BE2C (cell line): ENCODE results near the gene TTC39C.
A peak's percentile ranks its signal among the peaks of the same experiment; 100 is the strongest.

Source experiments
- DNase-seq: peaks from one replicate; pipeline ENCODE4 v3.0.0-alpha.2; 2020
- H3K27me3 ChIP-seq: fragments of 250-450 bp; sonication (Bioruptor Pico); 2 replicates; pipeline ENCODE4 v1.5.1; 2020; ENCODE audit warnings: mild to moderate bottlenecking
- H3K36me3 ChIP-seq: fragments of 250-450 bp; sonication (Bioruptor Pico); 2 replicates; pipeline ENCODE4 v1.5.1; 2020; ENCODE audit warnings: mild to moderate bottlenecking
- H3K4me1 ChIP-seq: fragments of 250-450 bp; sonication (Bioruptor Pico); 2 replicates; pipeline ENCODE4 v1.5.1; 2020
- H3K4me3 ChIP-seq: 2 replicates; pipeline ENCODE4 v1.5.1; 2011; ENCODE audit warnings: low read depth, low read length
- H3K9me3 ChIP-seq: fragments of 250-450 bp; sonication (Bioruptor Pico); 2 replicates; pipeline ENCODE4 v1.5.1; 2020
- TF ChIP-seq, protein P1 (sequence below): IDR thresholded peaks from 2 replicates; pipeline ENCODE4 v1.5.1; 2012; ENCODE audit warnings: mild to moderate bottlenecking, low read depth, low read length

The TTC39C gene

DNA sequence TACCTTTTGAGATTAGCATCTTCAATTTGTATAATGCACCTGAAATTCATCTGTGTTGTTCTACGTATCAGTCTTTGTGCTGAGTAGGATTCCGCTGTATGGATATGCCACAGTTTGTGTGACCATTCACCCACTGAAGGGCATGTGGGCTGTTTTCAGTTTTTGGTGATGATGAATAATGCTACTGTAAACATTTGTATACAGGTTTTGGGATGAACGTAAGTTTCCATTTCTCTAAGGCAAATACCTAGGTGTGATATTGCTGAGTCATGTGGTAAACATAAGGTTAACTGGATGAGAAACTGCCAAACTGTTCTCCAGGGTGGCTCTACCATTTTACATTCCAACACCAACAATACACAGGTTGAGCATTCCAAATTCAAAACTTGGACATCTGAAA lies 159.4 kb downstream of the TTC39C start:
- H3K4me1 ChIP-seq: no peaks in the 10 kb centered on the region
- no peak overlapping the region for H3K4me3 ChIP-seq
- TF ChIP-seq, protein P1, sequence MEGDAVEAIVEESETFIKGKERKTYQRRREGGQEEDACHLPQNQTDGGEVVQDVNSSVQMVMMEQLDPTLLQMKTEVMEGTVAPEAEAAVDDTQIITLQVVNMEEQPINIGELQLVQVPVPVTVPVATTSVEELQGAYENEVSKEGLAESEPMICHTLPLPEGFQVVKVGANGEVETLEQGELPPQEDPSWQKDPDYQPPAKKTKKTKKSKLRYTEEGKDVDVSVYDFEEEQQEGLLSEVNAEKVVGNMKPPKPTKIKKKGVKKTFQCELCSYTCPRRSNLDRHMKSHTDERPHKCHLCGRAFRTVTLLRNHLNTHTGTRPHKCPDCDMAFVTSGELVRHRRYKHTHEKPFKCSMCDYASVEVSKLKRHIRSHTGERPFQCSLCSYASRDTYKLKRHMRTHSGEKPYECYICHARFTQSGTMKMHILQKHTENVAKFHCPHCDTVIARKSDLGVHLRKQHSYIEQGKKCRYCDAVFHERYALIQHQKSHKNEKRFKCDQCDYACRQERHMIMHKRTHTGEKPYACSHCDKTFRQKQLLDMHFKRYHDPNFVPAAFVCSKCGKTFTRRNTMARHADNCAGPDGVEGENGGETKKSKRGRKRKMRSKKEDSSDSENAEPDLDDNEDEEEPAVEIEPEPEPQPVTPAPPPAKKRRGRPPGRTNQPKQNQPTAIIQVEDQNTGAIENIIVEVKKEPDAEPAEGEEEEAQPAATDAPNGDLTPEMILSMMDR: no peak
- DNase-seq: no peak
- H3K9me3 ChIP-seq: no peaks in the 10 kb centered on the region
- H3K36me3 ChIP-seq: no peaks in the 10 kb centered on the region
- no peaks in the 10 kb centered on the region for H3K27me3 ChIP-seq

DNA sequence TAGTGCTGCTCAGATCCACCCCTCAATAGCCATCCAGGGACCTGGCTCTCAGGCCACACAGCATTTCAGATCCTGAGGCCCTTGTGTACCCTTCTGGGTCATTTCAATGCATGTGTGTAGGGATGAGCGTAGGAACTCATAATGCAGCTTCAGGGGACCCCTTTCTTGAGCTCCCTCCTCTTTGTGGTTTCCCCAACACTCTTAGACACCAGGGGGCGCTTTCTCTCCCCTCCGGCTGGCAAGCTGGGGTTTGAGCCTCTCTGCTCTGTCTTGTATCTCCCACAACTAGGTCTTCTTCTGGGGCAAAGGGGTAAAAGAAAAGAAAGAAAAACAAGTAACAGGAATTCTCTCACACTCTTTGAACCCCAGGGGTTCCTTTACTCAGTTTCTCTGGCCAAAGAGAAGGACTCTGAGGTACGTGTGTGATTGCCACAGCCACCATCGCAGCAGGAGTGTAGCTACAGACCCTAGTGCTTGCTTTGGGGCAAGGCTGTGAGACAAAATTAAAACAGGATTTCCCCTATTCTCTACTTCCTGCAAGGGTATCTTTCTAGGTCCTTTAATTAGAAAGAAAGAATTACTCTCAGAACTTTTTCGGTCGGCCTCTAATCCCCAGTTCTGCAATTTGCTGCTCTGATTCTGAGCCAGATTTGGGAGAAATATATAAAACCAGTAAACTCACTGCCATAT lies 162.3 kb downstream of the TTC39C start:
- no peaks in the 10 kb centered on the region for H3K36me3 ChIP-seq
- DNase-seq: peak; percentile 65
- TF ChIP-seq, protein P1: peak; percentile 78
- no peaks in the 10 kb centered on the region for H3K27me3 ChIP-seq
- H3K4me1 ChIP-seq: no peaks in the 10 kb centered on the region
- no peaks in the 10 kb centered on the region for H3K9me3 ChIP-seq
- H3K4me3 ChIP-seq: no peak overlapping the region

DNA sequence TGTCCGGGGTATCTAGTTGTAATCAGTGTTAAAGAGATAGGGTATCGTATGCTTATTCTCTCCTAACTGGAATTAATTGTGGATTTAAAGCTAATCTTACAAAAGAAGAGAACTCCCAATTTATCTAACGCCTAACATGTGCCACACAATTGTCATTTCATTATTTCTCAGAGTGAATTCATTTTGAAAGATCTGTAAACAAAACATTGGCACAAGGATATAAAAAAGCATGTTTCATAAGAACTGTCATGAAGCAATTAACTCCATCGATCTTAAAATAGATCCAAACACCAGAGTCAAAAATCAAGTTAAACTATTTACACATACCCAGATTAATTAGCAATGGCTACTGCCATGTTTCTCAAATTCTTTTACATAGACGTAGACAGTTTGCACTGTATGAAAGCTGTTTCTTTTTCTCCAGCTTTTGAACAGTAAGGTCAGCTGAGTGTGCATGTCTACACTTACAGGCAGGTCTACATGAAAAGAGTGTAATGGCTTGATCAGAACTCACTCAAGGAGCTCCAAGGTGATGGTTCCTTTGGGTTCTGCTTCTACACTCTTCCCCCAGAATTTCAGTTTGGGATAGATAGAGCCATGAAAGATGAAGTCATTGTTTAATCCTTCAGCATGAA lies 163.1 kb downstream of the TTC39C start:
- TF ChIP-seq, protein P1: no peak
- Histone ChIP-seq H3K36me3 (no peaks in the 10 kb centered on the region), H3K27me3 (no peaks in the 10 kb centered on the region), H3K4me3 (no peak overlapping the region), H3K9me3 (no peaks in the 10 kb centered on the region), H3K4me1 (no peaks in the 10 kb centered on the region)
- DNase-seq: no peak

DNA sequence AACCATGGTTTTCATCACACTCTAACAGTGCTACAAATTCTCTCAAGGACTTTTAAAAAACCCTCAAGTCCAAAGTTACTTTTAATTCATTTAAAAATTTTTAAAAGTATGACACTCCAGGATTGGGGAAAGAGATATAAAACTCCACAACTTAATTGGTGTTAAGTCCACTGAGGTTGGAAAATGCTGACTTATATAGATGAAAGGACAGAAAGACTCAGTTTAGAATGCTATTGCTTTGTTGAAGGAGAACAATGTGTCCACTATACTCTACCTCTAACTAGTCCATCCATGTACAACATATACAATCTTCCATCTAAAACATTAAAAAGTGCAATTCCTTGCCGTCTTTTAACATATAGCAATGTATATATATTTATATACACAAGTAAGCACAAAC lies 165.5 kb downstream of the TTC39C start:
- Histone ChIP-seq H3K9me3 (no peaks in the 10 kb centered on the region), H3K4me1 (no peaks in the 10 kb centered on the region), H3K4me3 (no peak overlapping the region), H3K27me3 (no peaks in the 10 kb centered on the region), H3K36me3 (no peaks in the 10 kb centered on the region)
- DNase-seq: no peak
- TF ChIP-seq, protein P1: no peak

DNA sequence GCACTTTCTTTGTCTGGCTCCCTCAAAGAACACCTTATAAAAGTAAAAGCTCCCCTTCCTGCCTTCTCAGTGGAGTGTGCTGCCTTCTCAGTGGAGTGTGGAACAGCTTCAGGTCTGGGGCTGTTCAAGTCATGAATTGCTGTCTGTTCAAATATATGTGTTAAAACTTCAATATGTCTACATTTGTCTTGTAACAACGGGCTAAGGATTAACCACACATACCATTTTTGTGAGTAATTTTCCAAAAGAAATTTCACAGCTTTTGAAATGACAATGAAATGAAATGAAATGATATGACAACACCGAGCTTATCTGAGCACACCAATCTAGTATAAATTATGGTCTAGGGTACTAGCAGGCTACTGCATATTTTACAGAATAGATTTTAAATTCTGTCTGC lies 167.3 kb downstream of the TTC39C start:
- no peak for DNase-seq
- no peaks in the 10 kb centered on the region for H3K36me3 ChIP-seq
- H3K9me3 ChIP-seq: no peaks in the 10 kb centered on the region
- no peak overlapping the region for H3K4me3 ChIP-seq
- TF ChIP-seq, protein P1: no peak
- no peaks in the 10 kb centered on the region for H3K27me3 ChIP-seq
- H3K4me1 ChIP-seq: no peaks in the 10 kb centered on the region
